Endothelial cell (in vitro differentiated cells): ENCODE data around the gene SSBP3. TPM values are rescaled to one million over a fixed set of nuclear protein-coding genes. Genes with fewer than 3 reads are reported as not detected.
A peak's percentile ranks its signal among the peaks of the same experiment; 100 is the strongest.

Experiments used
- DNase-seq: peaks from one replicate; pipeline ENCODE4 v3.0.0; 2021; ENCODE audit warnings: low spot score
- H3K27ac Mint-ChIP-seq: one replicate; pipeline ENCODE4 v1.8.0; 2021; ENCODE audit warnings: mixed read lengths, inconsistent platforms; ENCODE audit not compliant: unreplicated experiment
- H3K27me3 Mint-ChIP-seq: one replicate; pipeline ENCODE4 v1.8.0; 2021; ENCODE audit warnings: mild to moderate bottlenecking, moderate library complexity, mixed read lengths, inconsistent platforms; ENCODE audit not compliant: unreplicated experiment
- H3K36me3 Mint-ChIP-seq: one replicate; pipeline ENCODE4 v1.8.0; 2021; ENCODE audit warnings: mild to moderate bottlenecking, low read depth, mixed read lengths, inconsistent platforms; ENCODE audit not compliant: unreplicated experiment
- H3K4me1 Mint-ChIP-seq: one replicate; pipeline ENCODE4 v1.8.0; 2021; ENCODE audit warnings: mild to moderate bottlenecking, mixed read lengths, inconsistent platforms; ENCODE audit not compliant: unreplicated experiment
- H3K4me3 Mint-ChIP-seq: one replicate; pipeline ENCODE4 v1.8.0; 2021; ENCODE audit warnings: mild to moderate bottlenecking, mixed read lengths, inconsistent platforms; ENCODE audit not compliant: unreplicated experiment
- H3K9me3 Mint-ChIP-seq: one replicate; pipeline ENCODE4 v1.8.0; 2021; ENCODE audit warnings: mixed read lengths, inconsistent platforms; ENCODE audit not compliant: unreplicated experiment
- total RNA-seq: library from RNA; stranded (reverse); fragmentation: NEBNext Ultra II Directional; extraction: Animal tissue kit (Norgen Biotek cat#: 25700); gene quantifications from one replicate; pipeline ENCODE4 v1.2.1, GENCODE V29; 2021; ENCODE audit not compliant: unreplicated experiment
- TF ChIP-seq, protein P1 (sequence below): fragments of 200-600 bp; sonication (generic); IDR thresholded peaks from one replicate; pipeline ENCODE4 v1.5.0; 2021; ENCODE audit warnings: antibody characterized with exemption; ENCODE audit not compliant: unreplicated experiment

Gene SSBP3
- total RNA-seq, 1 donor from 2014 or later: 142 TPM

GRCh38 chr1:54302951-54303843, 103.0 kb downstream of the SSBP3 start:
- DNase-seq: no peak
- TF ChIP-seq, protein P1, sequence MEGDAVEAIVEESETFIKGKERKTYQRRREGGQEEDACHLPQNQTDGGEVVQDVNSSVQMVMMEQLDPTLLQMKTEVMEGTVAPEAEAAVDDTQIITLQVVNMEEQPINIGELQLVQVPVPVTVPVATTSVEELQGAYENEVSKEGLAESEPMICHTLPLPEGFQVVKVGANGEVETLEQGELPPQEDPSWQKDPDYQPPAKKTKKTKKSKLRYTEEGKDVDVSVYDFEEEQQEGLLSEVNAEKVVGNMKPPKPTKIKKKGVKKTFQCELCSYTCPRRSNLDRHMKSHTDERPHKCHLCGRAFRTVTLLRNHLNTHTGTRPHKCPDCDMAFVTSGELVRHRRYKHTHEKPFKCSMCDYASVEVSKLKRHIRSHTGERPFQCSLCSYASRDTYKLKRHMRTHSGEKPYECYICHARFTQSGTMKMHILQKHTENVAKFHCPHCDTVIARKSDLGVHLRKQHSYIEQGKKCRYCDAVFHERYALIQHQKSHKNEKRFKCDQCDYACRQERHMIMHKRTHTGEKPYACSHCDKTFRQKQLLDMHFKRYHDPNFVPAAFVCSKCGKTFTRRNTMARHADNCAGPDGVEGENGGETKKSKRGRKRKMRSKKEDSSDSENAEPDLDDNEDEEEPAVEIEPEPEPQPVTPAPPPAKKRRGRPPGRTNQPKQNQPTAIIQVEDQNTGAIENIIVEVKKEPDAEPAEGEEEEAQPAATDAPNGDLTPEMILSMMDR: no peak
- Mint-ChIP-seq H3K4me1 (peaks cover 52% of the 10 kb centered on the region), H3K9me3 (no peaks in the 10 kb centered on the region), H3K27ac (no peak overlapping the region), H3K4me3 (no peak overlapping the region), H3K36me3 (peaks cover 4% of the 10 kb centered on the region), H3K27me3 (peaks cover 12% of the 10 kb centered on the region)

DNA sequence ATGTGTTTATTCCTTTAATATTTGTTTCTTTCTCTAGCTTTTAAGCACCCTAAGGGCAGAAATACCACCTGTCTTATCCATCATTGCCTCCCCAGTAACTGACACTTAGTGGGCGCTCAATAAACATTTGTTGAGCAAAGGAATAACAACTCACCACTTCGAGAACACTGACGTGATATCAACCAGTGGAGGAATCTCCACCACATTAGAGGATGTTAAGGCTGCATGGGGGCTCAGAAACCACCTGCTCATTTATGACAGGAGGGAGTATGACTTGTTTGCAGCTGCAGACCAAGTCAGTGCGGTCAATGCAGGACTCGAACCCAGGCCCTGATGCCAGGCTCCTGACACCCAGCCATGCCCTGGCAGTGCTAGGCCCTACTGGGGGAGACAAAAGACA, 103.6 kb downstream of the SSBP3 start:
- Mint-ChIP-seq H3K9me3 (no peaks in the 10 kb centered on the region), H3K4me3 (no peak overlapping the region), H3K27ac (no peak overlapping the region), H3K4me1 (peaks cover 56% of the 10 kb centered on the region), H3K27me3 (peaks cover 12% of the 10 kb centered on the region), H3K36me3 (peaks cover 4% of the 10 kb centered on the region)
- no peak for DNase-seq
- TF ChIP-seq, protein P1: no peak

- Mint-ChIP-seq H3K36me3 (no peaks in the 10 kb centered on the region), H3K4me3 (no peak overlapping the region), H3K27ac (no peak overlapping the region), H3K4me1 (peaks cover 52% of the 10 kb centered on the region), H3K27me3 (peaks cover 15% of the 10 kb centered on the region), H3K9me3 (no peaks in the 10 kb centered on the region)
- TF ChIP-seq, protein P1: no peak
- DNase-seq: no peak
Measured at GRCh38 chr1:54301497-54301896, 104.7 kb downstream of the SSBP3 start.

- TF ChIP-seq, protein P1: no peak
- Mint-ChIP-seq H3K27me3 (peaks cover 15% of the 10 kb centered on the region), H3K9me3 (no peaks in the 10 kb centered on the region), H3K36me3 (peaks cover 4% of the 10 kb centered on the region), H3K27ac (no peak overlapping the region), H3K4me3 (no peak overlapping the region), H3K4me1 (peaks cover 53% of the 10 kb centered on the region)
- no peak for DNase-seq
Measured at GRCh38 chr1:54300401-54300800, 105.8 kb downstream of the SSBP3 start.

DNA sequence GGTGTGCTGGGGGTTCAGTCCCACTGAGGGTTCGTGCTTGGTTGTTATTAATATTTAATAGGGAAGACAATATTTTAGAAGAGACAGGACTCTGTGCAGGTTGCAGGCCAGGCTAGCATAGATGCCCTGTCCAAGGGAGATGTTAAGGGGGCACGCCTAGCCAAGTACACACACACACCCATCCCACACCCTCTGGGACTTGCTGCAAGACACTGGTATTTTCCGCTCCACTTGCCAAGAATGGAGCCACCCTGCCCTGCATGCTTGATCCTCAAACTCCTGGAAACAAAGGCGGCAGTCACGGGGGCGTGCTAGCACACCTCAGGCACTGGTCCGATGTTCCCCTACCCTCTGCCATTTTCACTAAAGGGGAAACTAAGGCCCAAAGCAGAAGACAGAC, 107.2 kb downstream of the SSBP3 start:
- peak overlapping the region; percentile 54 for H3K4me3 Mint-ChIP-seq
- TF ChIP-seq, protein P1: no peak

More for the DNA sequence above, 107.2 kb downstream of the SSBP3 start:
- no peak overlapping the region for H3K27ac Mint-ChIP-seq
- DNase-seq: no peak
- H3K9me3 Mint-ChIP-seq: no peaks in the 10 kb centered on the region
- H3K4me1 Mint-ChIP-seq: peaks cover 52% of the 10 kb centered on the region
- H3K36me3 Mint-ChIP-seq: peaks cover 4% of the 10 kb centered on the region
- H3K27me3 Mint-ChIP-seq: peaks cover 18% of the 10 kb centered on the region
